Tibial artery (tissue), 4 donors: Measurements from ENCODE around the gene IL25.
A peak's percentile ranks its signal among the peaks of the same experiment; 100 is the strongest.

Experiments
- DNase-seq, 2 donors: peaks; one replicate each; pipeline ENCODE4 v3.0.0-alpha.2; 2019
- H3K27ac ChIP-seq, 2 donors: fragments of 200-600 bp; sonication (generic) in 1 of 2; 1 replicate in 1 of 2; 2 replicates in 1 of 2; pipeline ENCODE4 v1.5.1; 2018 to 2019; ENCODE audit warnings: mild to moderate bottlenecking in 1 of 2
- H3K27me3 ChIP-seq, 2 donors: fragments of 200-600 bp; sonication (generic) in 1 of 2; one replicate each; pipeline versions ENCODE4 v1.5.1 to v1.6.0; 2016 to 2019
- H3K36me3 ChIP-seq, 3 donors: fragments of 200-600 bp; sonication (generic) in 2 of 3; one replicate each; pipeline ENCODE4 v1.5.1; 2016 to 2019; ENCODE audit warnings: mild to moderate bottlenecking in 2 of 3
- H3K4me1 ChIP-seq, 4 donors: fragments of 200-600 bp; sonication (generic) in 2 of 4; 1 replicate in 3 of 4; 2 replicates in 1 of 4; pipeline ENCODE4 v1.5.1; 2016 to 2019
- H3K4me3 ChIP-seq, 2 donors: fragments of 200-600 bp; sonication (generic) in 1 of 2; 1 replicate in 1 of 2; 2 replicates in 1 of 2; pipeline ENCODE4 v1.5.1; 2018 to 2019; ENCODE audit warnings: mild to moderate bottlenecking in 2 of 2
- H3K9me3 ChIP-seq, 3 donors: fragments of 200-600 bp; sonication (generic) in 1 of 3; one replicate each; pipeline ENCODE4 v1.5.1; 2016 to 2019
- CTCF ChIP-seq, 2 experiments: fragments of 200-600 bp in 1 of 2; fragments of 450-650 bp in 1 of 2; IDR thresholded peaks; one replicate each; pipeline ENCODE4 v1.5.1; 2017 to 2019; ENCODE audit warnings: antibody characterized with exemption in 2 of 2, mild to moderate bottlenecking in 1 of 2, moderate library complexity in 1 of 2
- intact Hi-C: fragments of 100-400 bp; cut with DNase I; formaldehyde crosslinking; loops from one replicate; pipeline ENCODE4 v1.15.0; 2023; ENCODE audit warnings: low total_unique reads

IL25 gene

GRCh38 chr14:23377573-23378563 lies 5.3 kb downstream of the IL25 start:
- Histone ChIP-seq H3K4me3 (no peak overlapping the region), H3K4me1 (peaks cover 0 to 6% (median 2%) of the 10 kb centered on the region in 4 donors), H3K9me3 (no peaks in the 10 kb centered on the region), H3K27ac (peak overlapping the region in 1 of 2 donors; percentile 69), H3K27me3 (peaks cover 0 to 23% of the 10 kb centered on the region in 2 donors), H3K36me3 (no peaks in the 10 kb centered on the region)
- no peak for TF ChIP-seq CTCF (IDR thresholded peaks at IDR 0.05)
- no peak for DNase-seq
- intact Hi-C loops = loop anchor here (5.0 kb wide), 1 partner anchor 111 kb away; no protein-coding TSS in a partner anchor

GRCh38 chr14:23378612-23379220 lies 6.1 kb downstream of the IL25 start:
- DNase-seq = no peak
- Histone ChIP-seq H3K27me3 (peaks cover 0 to 23% of the 10 kb centered on the region in 2 donors), H3K27ac (no peak overlapping the region), H3K4me3 (no peak overlapping the region), H3K9me3 (no peaks in the 10 kb centered on the region), H3K36me3 (no peaks in the 10 kb centered on the region), H3K4me1 (peaks cover 0 to 6% (median 2%) of the 10 kb centered on the region in 4 donors)
- intact Hi-C loops = loop anchor here (5.0 kb wide), 1 partner anchor 111 kb away; no protein-coding TSS in a partner anchor
- TF ChIP-seq CTCF (IDR thresholded peaks at IDR 0.05) = no peak

GRCh38 chr14:23379366-23380196 lies 7.0 kb downstream of the IL25 start:
- peaks cover 0 to 23% of the 10 kb centered on the region in 2 donors for H3K27me3 ChIP-seq
- DNase-seq = no peak
- TF ChIP-seq CTCF (IDR thresholded peaks at IDR 0.05) = peak; percentile 82 to 87
- no peaks in the 10 kb centered on the region for H3K36me3 ChIP-seq
- H3K4me3 ChIP-seq = no peak overlapping the region
- intact Hi-C loops = loop anchor here (2.0 to 5.0 kb wide), 2 partner anchors 53 to 112 kb away; no protein-coding TSS in a partner anchor
- no peak overlapping the region for H3K27ac ChIP-seq
- H3K9me3 ChIP-seq = no peaks in the 10 kb centered on the region
- H3K4me1 ChIP-seq = peaks cover 0 to 6% (median 2%) of the 10 kb centered on the region in 4 donors

GRCh38 chr14:23380197-23380914 lies 7.7 kb downstream of the IL25 start:
- TF ChIP-seq CTCF (IDR thresholded peaks at IDR 0.05) = no peak
- intact Hi-C loops = loop anchor here (2.0 kb wide), 1 partner anchor 54 kb away; no protein-coding TSS in a partner anchor
- Histone ChIP-seq H3K27me3 (peaks cover 0 to 23% of the 10 kb centered on the region in 2 donors), H3K4me1 (peaks cover 0 to 6% (median 2%) of the 10 kb centered on the region in 4 donors), H3K9me3 (no peaks in the 10 kb centered on the region), H3K27ac (no peak overlapping the region), H3K4me3 (no peak overlapping the region), H3K36me3 (no peaks in the 10 kb centered on the region)
- no peak for DNase-seq
